ENCODE results near the gene LETMD1. TPM values are rescaled to one million over a fixed set of nuclear protein-coding genes. Genes with fewer than 3 reads are reported as not detected.

LETMD1 gene
- total and polyA plus RNA-seq, 2 experiments from 2014 or later, result 23.9 to 52.8 TPM

- Histone ChIP-seq H4K20me1 (ENCODE audit: insufficient read depth, poor library complexity, severe bottlenecking) (no peaks in the 10 kb centered on the region), H3K27ac (no peak overlapping the region), H3K27me3 (no peaks in the 10 kb centered on the region), H2AFZ (no peak overlapping the region), H3K4me1 (ENCODE audit: insufficient read depth) (peaks cover 8% of the 10 kb centered on the region), H3K4me2 (no peak overlapping the region), H3K9me3 (ENCODE audit: low read depth) (no peaks in the 10 kb centered on the region), H3K9me2 (replicated peaks; ENCODE audit: insufficient read depth) (no peaks in the 10 kb centered on the region), H3K79me2 (peaks cover 31% of the 10 kb centered on the region), H3K36me3 (replicated peaks; ENCODE audit: insufficient read depth, low read depth) (no peaks in the 10 kb centered on the region), H3K4me3 (no peak overlapping the region)
- 72% methylated on average over 4 of the region's 4 CpGs for whole genome bisulfite sequencing (ENCODE audit: low lambda C conversion rate, missing lambda C conversion rate)
- TF ChIP-seq EZH2 (IDR thresholded peaks at IDR 0.05; ENCODE audit: borderline replicate concordance), result no peak
- TF ChIP-seq EZH2phosphoT487 (IDR thresholded peaks at IDR 0.05; ENCODE audit: low read depth, severe bottlenecking, unreplicated experiment), result no peak
- TF ChIP-seq CTCF (IDR thresholded peaks at IDR 0.05; ENCODE audit: poor library complexity), result no peak
- DNase-seq (ENCODE audit: low spot score), result no peak
Observed at GRCh38 chr12:51051787-51052186, 3.7 kb downstream of the LETMD1 start.

GRCh38 chr12:51055060-51055459, 6.9 kb downstream of the LETMD1 start:
- Histone ChIP-seq H3K9me2 (replicated peaks; ENCODE audit: insufficient read depth) (no peaks in the 10 kb centered on the region), H3K79me2 (peaks cover 12% of the 10 kb centered on the region), H3K36me3 (replicated peaks; ENCODE audit: insufficient read depth, low read depth) (no peaks in the 10 kb centered on the region), H3K27ac (no peak overlapping the region), H3K9me3 (ENCODE audit: low read depth) (no peaks in the 10 kb centered on the region), H3K4me1 (ENCODE audit: insufficient read depth) (no peaks in the 10 kb centered on the region), H2AFZ (no peak overlapping the region), H4K20me1 (ENCODE audit: insufficient read depth, poor library complexity, severe bottlenecking) (no peaks in the 10 kb centered on the region), H3K4me3 (no peak overlapping the region), H3K27me3 (no peaks in the 10 kb centered on the region), H3K4me2 (no peak overlapping the region)
- DNase-seq (ENCODE audit: low spot score), result no peak
- WGBS (ENCODE audit: low lambda C conversion rate, missing lambda C conversion rate), result 90% methylated on average over 2 of the region's 2 CpGs
- TF ChIP-seq EZH2 (IDR thresholded peaks at IDR 0.05; ENCODE audit: borderline replicate concordance) (no peak), CTCF (IDR thresholded peaks at IDR 0.05; ENCODE audit: poor library complexity) (no peak), EZH2phosphoT487 (IDR thresholded peaks at IDR 0.05; ENCODE audit: low read depth, severe bottlenecking, unreplicated experiment) (no peak)

GRCh38 chr12:51056242-51056641, 8.1 kb downstream of the LETMD1 start:
- no peak for DNase-seq (ENCODE audit: low spot score)
- no peak for TF ChIP-seq CTCF (IDR thresholded peaks at IDR 0.05; ENCODE audit: poor library complexity)
- no peak for TF ChIP-seq EZH2phosphoT487 (IDR thresholded peaks at IDR 0.05; ENCODE audit: low read depth, severe bottlenecking, unreplicated experiment)
- TF ChIP-seq EZH2 (IDR thresholded peaks at IDR 0.05; ENCODE audit: borderline replicate concordance), result no peak
- H3K4me2 ChIP-seq, result no peak overlapping the region
- no peaks in the 10 kb centered on the region for H3K9me2 ChIP-seq (replicated peaks; ENCODE audit: insufficient read depth)
- H3K36me3 ChIP-seq (replicated peaks; ENCODE audit: insufficient read depth, low read depth), result no peaks in the 10 kb centered on the region
- H4K20me1 ChIP-seq (ENCODE audit: insufficient read depth, poor library complexity, severe bottlenecking), result no peaks in the 10 kb centered on the region
- no peaks in the 10 kb centered on the region for H3K4me1 ChIP-seq (ENCODE audit: insufficient read depth)
- no peaks in the 10 kb centered on the region for H3K9me3 ChIP-seq (ENCODE audit: low read depth)
- no peaks in the 10 kb centered on the region for H3K27me3 ChIP-seq
- no peaks in the 10 kb centered on the region for H3K79me2 ChIP-seq
- no peak overlapping the region for H2AFZ ChIP-seq
- no peak overlapping the region for H3K4me3 ChIP-seq
- no peak overlapping the region for H3K27ac ChIP-seq
- WGBS (ENCODE audit: low lambda C conversion rate, missing lambda C conversion rate), result 99% methylated on average over 5 of the region's 5 CpGs

GRCh38 chr12:51059086-51059485, 11.0 kb downstream of the LETMD1 start:
- H3K9me3 ChIP-seq (ENCODE audit: low read depth), result no peaks in the 10 kb centered on the region
- no peaks in the 10 kb centered on the region for H3K4me1 ChIP-seq (ENCODE audit: insufficient read depth)
- no peaks in the 10 kb centered on the region for H3K27me3 ChIP-seq
- H3K4me3 ChIP-seq, result no peak overlapping the region
- no peak overlapping the region for H3K4me2 ChIP-seq
- H2AFZ ChIP-seq, result no peak overlapping the region
- H3K79me2 ChIP-seq, result no peaks in the 10 kb centered on the region
- no peak for DNase-seq (ENCODE audit: low spot score)
- H3K36me3 ChIP-seq (replicated peaks; ENCODE audit: insufficient read depth, low read depth), result no peaks in the 10 kb centered on the region
- TF ChIP-seq CTCF (IDR thresholded peaks at IDR 0.05; ENCODE audit: poor library complexity), result no peak
- no peak for TF ChIP-seq EZH2 (IDR thresholded peaks at IDR 0.05; ENCODE audit: borderline replicate concordance)
- TF ChIP-seq EZH2phosphoT487 (IDR thresholded peaks at IDR 0.05; ENCODE audit: low read depth, severe bottlenecking, unreplicated experiment), result no peak
- no peaks in the 10 kb centered on the region for H4K20me1 ChIP-seq (ENCODE audit: insufficient read depth, poor library complexity, severe bottlenecking)
- 97% methylated on average over 7 of the region's 7 CpGs for WGBS (ENCODE audit: low lambda C conversion rate, missing lambda C conversion rate)
- no peaks in the 10 kb centered on the region for H3K9me2 ChIP-seq (replicated peaks; ENCODE audit: insufficient read depth)
- H3K27ac ChIP-seq, result no peak overlapping the region
